Type B pancreatic cell (in vitro differentiated cells): ENCODE measurements around the gene DNALI1. TPM values are rescaled to one million over a fixed set of nuclear protein-coding genes. Genes with fewer than 3 reads are reported as not detected.
"Not testable (repeated sequence)": the region's sequence is repeated elsewhere in the genome, so short reads cannot be mapped to it uniquely, and the experiment has no call there.

Experiments used
- DNase-seq: peaks from one replicate; pipeline ENCODE4 v3.0.0; 2021; ENCODE audit warnings: mixed read lengths; ENCODE audit not compliant: unreplicated experiment; ENCODE audit errors: extremely low spot score
- H3K27ac Mint-ChIP-seq: 2 replicates; pipeline ENCODE4 v1.8.0; 2021; ENCODE audit warnings: mild to moderate bottlenecking, mixed read lengths
- H3K27me3 Mint-ChIP-seq: 2 replicates; pipeline ENCODE4 v1.8.0; 2021; ENCODE audit warnings: mixed read lengths
- H3K36me3 Mint-ChIP-seq: 2 replicates; pipeline ENCODE4 v1.8.0; 2021; ENCODE audit warnings: mixed read lengths
- H3K4me1 Mint-ChIP-seq: one replicate; pipeline ENCODE4 v1.8.0; 2021; ENCODE audit warnings: mixed read lengths; ENCODE audit not compliant: unreplicated experiment
- H3K4me3 Mint-ChIP-seq: 2 replicates; pipeline ENCODE4 v1.8.0; 2021; ENCODE audit warnings: mild to moderate bottlenecking, mixed read lengths
- H3K9me3 Mint-ChIP-seq: 2 replicates; pipeline ENCODE4 v1.8.0; 2021; ENCODE audit warnings: mixed read lengths
- total RNA-seq: library from RNA; stranded (reverse); gene quantifications from 2 replicates; pipeline ENCODE4 v1.2.1, GENCODE V29; 2021; ENCODE audit warnings: low replicate concordance
- TF ChIP-seq, protein P1 (sequence below): fragments of 200-600 bp; sonication (generic); conservative IDR thresholded peaks from 2 replicates; pipeline ENCODE4 v1.5.0; 2021; ENCODE audit warnings: antibody characterized with exemption, mild to moderate bottlenecking

The DNALI1 gene
- total RNA-seq, 1 donor from 2014 or later: 40.8 TPM

DNA sequence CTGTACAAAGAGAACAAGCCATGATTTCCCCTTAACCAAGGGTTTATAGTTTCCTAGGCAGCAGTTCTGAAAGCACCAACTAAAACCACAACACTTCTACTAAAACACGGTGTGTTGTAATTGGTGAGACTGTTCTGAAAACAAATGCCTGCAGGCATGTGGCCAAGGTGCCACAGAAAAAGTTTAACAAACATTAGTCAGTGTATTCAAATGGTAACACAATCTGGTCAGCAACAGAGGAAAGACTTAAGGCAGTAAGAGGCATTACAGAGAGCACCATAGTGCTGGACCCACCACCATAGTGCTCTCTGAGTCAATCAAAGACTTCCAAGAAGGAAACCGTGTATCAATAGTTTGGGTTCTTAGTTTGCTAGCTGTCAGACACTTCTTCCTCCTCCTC is 19.4 kb upstream of the DNALI1 start:
- H3K9me3 Mint-ChIP-seq: no peaks in the 10 kb centered on the region
- DNase-seq: no peak
- peaks cover 30% of the 10 kb centered on the region for H3K36me3 Mint-ChIP-seq
- no peak overlapping the region for H3K27ac Mint-ChIP-seq
- H3K4me3 Mint-ChIP-seq: no peak overlapping the region
- TF ChIP-seq, protein P1, sequence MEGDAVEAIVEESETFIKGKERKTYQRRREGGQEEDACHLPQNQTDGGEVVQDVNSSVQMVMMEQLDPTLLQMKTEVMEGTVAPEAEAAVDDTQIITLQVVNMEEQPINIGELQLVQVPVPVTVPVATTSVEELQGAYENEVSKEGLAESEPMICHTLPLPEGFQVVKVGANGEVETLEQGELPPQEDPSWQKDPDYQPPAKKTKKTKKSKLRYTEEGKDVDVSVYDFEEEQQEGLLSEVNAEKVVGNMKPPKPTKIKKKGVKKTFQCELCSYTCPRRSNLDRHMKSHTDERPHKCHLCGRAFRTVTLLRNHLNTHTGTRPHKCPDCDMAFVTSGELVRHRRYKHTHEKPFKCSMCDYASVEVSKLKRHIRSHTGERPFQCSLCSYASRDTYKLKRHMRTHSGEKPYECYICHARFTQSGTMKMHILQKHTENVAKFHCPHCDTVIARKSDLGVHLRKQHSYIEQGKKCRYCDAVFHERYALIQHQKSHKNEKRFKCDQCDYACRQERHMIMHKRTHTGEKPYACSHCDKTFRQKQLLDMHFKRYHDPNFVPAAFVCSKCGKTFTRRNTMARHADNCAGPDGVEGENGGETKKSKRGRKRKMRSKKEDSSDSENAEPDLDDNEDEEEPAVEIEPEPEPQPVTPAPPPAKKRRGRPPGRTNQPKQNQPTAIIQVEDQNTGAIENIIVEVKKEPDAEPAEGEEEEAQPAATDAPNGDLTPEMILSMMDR: no peak
- no peaks in the 10 kb centered on the region for H3K27me3 Mint-ChIP-seq
- peaks cover 7% of the 10 kb centered on the region for H3K4me1 Mint-ChIP-seq

DNA sequence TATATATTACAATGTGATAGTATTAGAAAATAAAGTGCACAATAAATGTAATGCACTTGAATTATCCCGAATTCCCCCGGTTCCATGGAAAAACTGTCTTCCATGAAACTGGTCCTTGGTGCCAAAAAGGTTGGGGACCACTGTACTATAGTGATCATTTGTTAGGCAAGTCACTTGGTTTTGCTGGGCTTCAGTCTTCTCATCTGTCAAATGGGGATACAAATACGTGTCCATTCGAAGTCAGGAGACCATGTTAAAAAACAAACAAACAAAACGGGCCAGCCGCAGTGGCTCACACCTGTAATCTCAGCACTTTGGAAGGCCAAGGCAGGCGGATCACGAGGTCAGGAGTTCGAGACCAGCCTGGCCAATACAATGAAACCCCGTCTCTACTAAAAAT is 17.6 kb upstream of the DNALI1 start:
- H3K4me3 Mint-ChIP-seq, H3K27me3 Mint-ChIP-seq: not testable (repeated sequence)

DNA sequence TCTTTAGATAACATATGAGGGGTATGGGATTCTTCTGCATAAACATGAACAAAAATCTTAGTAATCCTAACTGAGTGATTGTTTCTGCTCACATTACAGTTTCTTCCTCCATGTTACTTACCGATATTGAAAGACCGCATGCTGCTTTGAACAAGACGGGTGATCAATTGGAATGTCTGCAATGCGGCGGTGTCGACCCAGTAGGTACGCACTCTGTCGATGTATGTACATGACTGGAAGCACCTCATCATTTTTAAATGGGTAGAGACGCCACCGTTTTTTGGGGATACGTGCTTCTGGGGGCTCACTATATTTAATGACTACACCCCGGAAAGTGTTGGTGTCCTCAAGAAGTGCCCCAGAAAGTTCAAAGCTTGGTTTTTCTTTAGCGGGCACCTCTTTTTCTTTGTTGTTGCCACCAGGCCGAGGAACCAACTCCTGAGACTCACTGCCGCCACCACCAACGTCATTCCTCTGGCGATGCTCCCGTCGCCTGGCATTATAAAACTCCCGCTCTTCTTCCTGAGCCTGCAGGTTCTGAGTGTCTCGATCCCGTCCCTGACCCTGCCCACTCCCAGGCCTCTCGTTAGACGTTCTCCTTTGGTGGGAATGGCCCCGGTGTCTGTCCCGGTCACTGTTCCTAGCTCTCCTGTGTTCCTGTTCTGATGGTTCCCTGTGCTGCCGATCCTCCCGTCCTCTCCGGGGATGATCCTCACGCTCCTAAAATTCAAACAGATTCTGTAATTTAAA is 16.5 kb upstream of the DNALI1 start:
- no peak overlapping the region for H3K27ac Mint-ChIP-seq
- H3K36me3 Mint-ChIP-seq: peaks cover 30% of the 10 kb centered on the region
- TF ChIP-seq, protein P1: no peak
- H3K27me3 Mint-ChIP-seq: no peaks in the 10 kb centered on the region
- H3K9me3 Mint-ChIP-seq: no peaks in the 10 kb centered on the region
- no peak for DNase-seq
- H3K4me1 Mint-ChIP-seq: no peaks in the 10 kb centered on the region
- H3K4me3 Mint-ChIP-seq: no peak overlapping the region

More for the DNA sequence above, 17.6 kb upstream of the DNALI1 start:
- DNase-seq, H3K9me3 Mint-ChIP-seq, H3K27ac Mint-ChIP-seq, H3K4me1 Mint-ChIP-seq: not testable (repeated sequence)
- H3K36me3 Mint-ChIP-seq: peaks cover 29% of the 10 kb centered on the region

DNA sequence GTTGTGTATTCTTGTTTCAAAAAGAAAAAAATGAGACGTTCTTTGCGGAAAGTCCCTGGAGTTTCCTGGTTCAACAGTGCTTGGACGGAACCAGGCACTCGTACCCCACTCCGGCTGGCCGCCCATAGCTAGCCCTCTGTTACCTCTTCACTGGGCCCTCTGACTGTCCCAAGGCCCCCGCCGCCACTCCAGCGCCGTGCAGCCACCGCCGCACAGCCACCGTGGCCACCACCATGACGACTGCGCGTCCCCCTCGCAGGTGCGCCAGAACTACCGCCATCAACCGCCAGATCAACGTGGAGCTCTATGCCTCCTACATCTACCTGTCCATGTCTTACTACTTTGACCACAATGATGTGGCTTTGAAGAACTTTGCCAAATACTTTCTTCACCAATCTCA is 12.2 kb upstream of the DNALI1 start:
- Mint-ChIP-seq H3K27ac (no peak overlapping the region), H3K36me3 (peaks cover 24% of the 10 kb centered on the region), H3K4me3 (no peak overlapping the region), H3K9me3 (no peaks in the 10 kb centered on the region), H3K27me3 (no peaks in the 10 kb centered on the region), H3K4me1 (no peaks in the 10 kb centered on the region)
- no peak for DNase-seq
- TF ChIP-seq, protein P1: no peak

DNA sequence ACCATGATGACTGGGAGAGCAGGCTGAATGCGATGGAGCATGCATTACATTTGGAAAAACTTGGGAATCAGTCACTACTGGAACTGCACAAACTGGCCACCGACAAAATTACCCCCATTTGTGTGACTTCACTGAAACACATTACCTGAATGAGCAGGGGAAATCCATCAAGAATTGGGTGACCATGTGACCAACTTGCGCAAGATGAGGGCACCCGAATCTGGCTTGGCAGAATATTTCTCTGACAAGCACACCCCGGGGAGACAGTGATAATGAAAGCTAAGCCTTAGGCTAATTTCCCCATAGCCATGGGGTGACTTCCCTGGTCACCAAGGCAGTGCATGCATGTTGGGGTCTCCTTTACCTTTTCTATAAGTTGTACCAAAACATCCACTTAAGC is 11.7 kb upstream of the DNALI1 start:
- TF ChIP-seq, protein P1: no peak
- Mint-ChIP-seq H3K4me1 (no peaks in the 10 kb centered on the region), H3K36me3 (peaks cover 24% of the 10 kb centered on the region), H3K9me3 (no peaks in the 10 kb centered on the region), H3K27ac (no peak overlapping the region), H3K4me3 (no peak overlapping the region), H3K27me3 (no peaks in the 10 kb centered on the region)
- no peak for DNase-seq

DNA sequence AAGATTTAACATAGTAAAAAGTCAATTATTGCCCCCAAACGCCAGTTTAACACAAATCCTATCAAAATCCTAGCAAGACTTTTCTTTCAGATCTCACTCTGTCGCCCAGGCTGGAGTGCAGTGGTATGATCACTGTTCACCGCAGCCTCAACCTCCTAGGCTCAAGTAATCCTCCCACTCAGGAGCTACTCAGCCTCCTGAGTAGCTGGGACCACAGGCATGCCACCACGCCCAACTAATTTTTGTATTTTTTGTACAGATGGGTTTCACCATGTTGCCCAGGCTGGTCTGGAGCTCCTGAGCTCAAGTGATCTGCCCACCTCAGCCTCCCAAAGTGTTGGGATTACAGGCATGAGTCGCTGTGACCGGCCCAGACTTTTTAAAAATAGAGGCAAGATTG is 7.4 kb upstream of the DNALI1 start:
- peaks cover 14% of the 10 kb centered on the region for H3K4me1 Mint-ChIP-seq
- H3K36me3 Mint-ChIP-seq: peaks cover 22% of the 10 kb centered on the region
- no peak for DNase-seq
- H3K27me3 Mint-ChIP-seq: no peaks in the 10 kb centered on the region
- no peak overlapping the region for H3K27ac Mint-ChIP-seq
- no peaks in the 10 kb centered on the region for H3K9me3 Mint-ChIP-seq
- no peak overlapping the region for H3K4me3 Mint-ChIP-seq
- TF ChIP-seq, protein P1: no peak
